ENCODE results near the gene RPA3. TPM values are rescaled to one million over a fixed set of nuclear protein-coding genes. Genes with fewer than 3 reads are reported as not detected.

The RPA3 gene
- total RNA-seq: 10 to 100 TPM; 14.2 to 25.9 (median 22.6) TPM
- total RNA-seq (2013): 40.4 TPM

DNA sequence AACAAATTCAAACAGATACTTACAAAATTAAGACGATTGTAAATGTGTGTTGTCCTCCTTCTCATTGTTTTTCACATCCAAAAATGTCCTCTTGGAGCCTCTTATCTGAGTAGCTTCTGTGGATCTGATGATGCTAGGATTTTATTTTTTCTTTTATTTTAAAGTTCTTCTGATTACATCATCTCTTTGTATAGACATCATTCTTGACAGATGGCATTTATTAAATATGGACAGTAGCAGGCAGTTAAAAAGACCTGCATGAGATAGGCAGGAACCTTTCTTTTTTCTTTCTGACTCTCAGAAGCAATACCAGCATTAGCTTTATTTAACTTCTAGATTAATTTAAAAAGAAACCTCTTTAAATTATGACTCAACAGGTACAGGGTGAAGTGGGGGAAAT lies at the start of gene RPA3:
Gene RPA3 (minus strand): TSS at position 116 of the 400 bp plus-strand sequence. CDS start 78,189 bp downstream, outside the sequence.
- H3K27me3 Mint-ChIP-seq (ENCODE audit: low read depth in 2 of 2): no peaks in the 10 kb centered on the region
- H3K4me3 ChIP-seq (ENCODE audit: low read length): no peak within 1 kb of the TSS
- no peaks in the 10 kb centered on the region for H3K36me3 Mint-ChIP-seq
- H3K36me3 ChIP-seq (ENCODE audit: control insufficient read depth, insufficient read depth, low read length): no peaks in the 10 kb centered on the region
- TF ChIP-seq, protein P1, sequence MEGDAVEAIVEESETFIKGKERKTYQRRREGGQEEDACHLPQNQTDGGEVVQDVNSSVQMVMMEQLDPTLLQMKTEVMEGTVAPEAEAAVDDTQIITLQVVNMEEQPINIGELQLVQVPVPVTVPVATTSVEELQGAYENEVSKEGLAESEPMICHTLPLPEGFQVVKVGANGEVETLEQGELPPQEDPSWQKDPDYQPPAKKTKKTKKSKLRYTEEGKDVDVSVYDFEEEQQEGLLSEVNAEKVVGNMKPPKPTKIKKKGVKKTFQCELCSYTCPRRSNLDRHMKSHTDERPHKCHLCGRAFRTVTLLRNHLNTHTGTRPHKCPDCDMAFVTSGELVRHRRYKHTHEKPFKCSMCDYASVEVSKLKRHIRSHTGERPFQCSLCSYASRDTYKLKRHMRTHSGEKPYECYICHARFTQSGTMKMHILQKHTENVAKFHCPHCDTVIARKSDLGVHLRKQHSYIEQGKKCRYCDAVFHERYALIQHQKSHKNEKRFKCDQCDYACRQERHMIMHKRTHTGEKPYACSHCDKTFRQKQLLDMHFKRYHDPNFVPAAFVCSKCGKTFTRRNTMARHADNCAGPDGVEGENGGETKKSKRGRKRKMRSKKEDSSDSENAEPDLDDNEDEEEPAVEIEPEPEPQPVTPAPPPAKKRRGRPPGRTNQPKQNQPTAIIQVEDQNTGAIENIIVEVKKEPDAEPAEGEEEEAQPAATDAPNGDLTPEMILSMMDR (IDR thresholded peaks at IDR 0.05): no peak
- H3K9me3 ChIP-seq (ENCODE audit: control insufficient read depth, insufficient read depth, low read length): no peaks in the 10 kb centered on the region
- H3K9me3 Mint-ChIP-seq: no peaks in the 10 kb centered on the region
- ATAC-seq (no peak), DNase-seq (no peak)
- H3K27me3 ChIP-seq (ENCODE audit: control insufficient read depth, insufficient read depth, low read length): no peaks in the 10 kb centered on the region
- peaks cover 19 to 41% of the 10 kb centered on the region in 2 donors for H3K4me1 Mint-ChIP-seq
- no CpG with 5 or more reads among the region's 1 CpG for WGBS (ENCODE audit: insufficient coverage)
- peak within 1 kb of the TSS; percentile 16 to 41 for H3K27ac Mint-ChIP-seq
- intact Hi-C loops (cut with micrococcal nuclease): no loop called here
- no peak within 1 kb of the TSS for H3K27ac ChIP-seq (ENCODE audit: low read length)
- no peaks in the 10 kb centered on the region for H3K4me1 ChIP-seq (ENCODE audit: control insufficient read depth, insufficient read depth, low read length)
- H3K4me3 Mint-ChIP-seq: no peak within 1 kb of the TSS

DNA sequence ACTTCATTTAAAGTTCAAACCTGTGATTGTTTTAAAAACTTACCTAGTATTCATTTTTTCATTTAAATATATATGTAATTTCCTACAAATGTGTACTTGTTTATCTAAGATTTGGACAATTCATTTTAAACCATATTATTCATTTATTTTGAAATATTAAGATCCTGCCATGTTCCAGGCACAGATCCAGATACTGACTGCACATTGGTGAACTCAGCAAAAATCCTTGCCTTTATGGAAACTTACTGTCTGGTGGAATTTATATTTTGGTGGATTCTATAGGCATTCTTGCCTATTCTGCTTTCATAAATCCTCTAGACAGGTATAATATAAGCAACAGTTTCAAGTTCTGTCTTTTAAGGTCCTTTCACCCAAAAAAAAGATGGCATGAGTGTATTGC lies 48.3 kb upstream of the RPA3 start:
- Mint-ChIP-seq H3K4me1 (peaks cover 28 to 29% of the 10 kb centered on the region in 2 donors), H3K27me3 (ENCODE audit: low read depth in 2 of 2) (no peaks in the 10 kb centered on the region), H3K36me3 (no peaks in the 10 kb centered on the region), H3K4me3 (no peak overlapping the region), H3K9me3 (no peaks in the 10 kb centered on the region), H3K27ac (no peak overlapping the region)
- no peak overlapping the region for H3K4me3 ChIP-seq (ENCODE audit: low read length)
- no peaks in the 10 kb centered on the region for H3K36me3 ChIP-seq (ENCODE audit: control insufficient read depth, insufficient read depth, low read length)
- H3K4me1 ChIP-seq (ENCODE audit: control insufficient read depth, insufficient read depth, low read length): no peaks in the 10 kb centered on the region
- H3K9me3 ChIP-seq (ENCODE audit: control insufficient read depth, insufficient read depth, low read length): no peaks in the 10 kb centered on the region
- TF ChIP-seq, protein P1 (IDR thresholded peaks at IDR 0.05): no peak
- no peak overlapping the region for H3K27ac ChIP-seq (ENCODE audit: low read length)
- no peaks in the 10 kb centered on the region for H3K27me3 ChIP-seq (ENCODE audit: control insufficient read depth, insufficient read depth, low read length)
- no peak for DNase-seq
- ATAC-seq: no peak
- intact Hi-C loops (cut with micrococcal nuclease): loop anchor here (10.0 kb wide), 1 partner anchor 342 kb away; no protein-coding TSS in a partner anchor

DNA sequence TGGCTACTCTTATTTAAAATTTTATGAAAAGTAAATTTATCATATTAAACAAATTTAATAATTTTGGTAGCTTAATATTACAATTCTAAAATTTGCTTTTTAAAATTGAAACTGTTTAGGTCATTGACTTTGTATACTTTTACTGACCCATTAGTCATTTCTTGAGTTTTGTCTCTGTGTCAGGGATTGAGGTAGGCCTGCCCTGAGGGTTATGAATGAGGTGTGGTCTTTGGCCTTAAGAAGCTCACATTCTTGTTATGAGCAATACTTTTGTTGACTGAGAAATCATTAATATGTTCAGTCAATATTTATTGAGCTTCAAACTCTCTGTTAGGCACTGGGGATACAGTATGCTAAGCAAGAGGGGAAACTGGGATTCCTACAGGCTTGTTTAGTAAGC lies 47.0 kb upstream of the RPA3 start:
- Mint-ChIP-seq H3K4me1 (peaks cover 34 to 39% of the 10 kb centered on the region in 2 donors), H3K4me3 (no peak overlapping the region), H3K27ac (peak overlapping the region; percentile 74 to 97), H3K9me3 (no peaks in the 10 kb centered on the region), H3K36me3 (no peaks in the 10 kb centered on the region), H3K27me3 (ENCODE audit: low read depth in 2 of 2) (no peaks in the 10 kb centered on the region)
- H3K36me3 ChIP-seq (ENCODE audit: control insufficient read depth, insufficient read depth, low read length): no peaks in the 10 kb centered on the region
- TF ChIP-seq, protein P1 (IDR thresholded peaks at IDR 0.05): no peak
- no peaks in the 10 kb centered on the region for H3K27me3 ChIP-seq (ENCODE audit: control insufficient read depth, insufficient read depth, low read length)
- no peak for DNase-seq
- no peaks in the 10 kb centered on the region for H3K4me1 ChIP-seq (ENCODE audit: control insufficient read depth, insufficient read depth, low read length)
- no peak overlapping the region for H3K4me3 ChIP-seq (ENCODE audit: low read length)
- H3K27ac ChIP-seq (ENCODE audit: low read length): no peak overlapping the region
- H3K9me3 ChIP-seq (ENCODE audit: control insufficient read depth, insufficient read depth, low read length): no peaks in the 10 kb centered on the region
- no peak for ATAC-seq
- intact Hi-C loops (cut with micrococcal nuclease): loop anchor here (10.0 kb wide), 1 partner anchor 341 kb away; no protein-coding TSS in a partner anchor
